ENCODE measurements around the gene ZBP1.

DNA sequence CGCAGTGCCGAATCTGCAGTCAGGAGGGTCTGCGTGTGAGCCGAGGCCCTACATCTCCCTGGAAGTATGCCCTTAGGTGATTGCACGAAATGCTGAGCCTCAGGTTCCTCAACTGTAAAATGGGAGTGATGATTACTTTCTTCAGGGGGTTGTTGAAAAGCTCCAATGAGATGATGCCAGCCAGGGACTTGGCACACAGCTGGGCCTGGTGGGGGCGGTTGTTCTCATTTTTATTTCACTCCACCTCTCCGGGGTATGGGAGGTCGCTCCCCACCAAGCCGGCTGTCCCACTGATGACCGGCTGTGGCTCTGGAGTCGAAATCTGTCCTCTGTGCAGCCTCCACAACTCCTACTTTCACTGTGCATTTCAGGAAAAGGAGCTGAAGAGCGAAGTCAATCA, 51.3 kb downstream of the ZBP1 start:
- TF ChIP-seq, protein P1, sequence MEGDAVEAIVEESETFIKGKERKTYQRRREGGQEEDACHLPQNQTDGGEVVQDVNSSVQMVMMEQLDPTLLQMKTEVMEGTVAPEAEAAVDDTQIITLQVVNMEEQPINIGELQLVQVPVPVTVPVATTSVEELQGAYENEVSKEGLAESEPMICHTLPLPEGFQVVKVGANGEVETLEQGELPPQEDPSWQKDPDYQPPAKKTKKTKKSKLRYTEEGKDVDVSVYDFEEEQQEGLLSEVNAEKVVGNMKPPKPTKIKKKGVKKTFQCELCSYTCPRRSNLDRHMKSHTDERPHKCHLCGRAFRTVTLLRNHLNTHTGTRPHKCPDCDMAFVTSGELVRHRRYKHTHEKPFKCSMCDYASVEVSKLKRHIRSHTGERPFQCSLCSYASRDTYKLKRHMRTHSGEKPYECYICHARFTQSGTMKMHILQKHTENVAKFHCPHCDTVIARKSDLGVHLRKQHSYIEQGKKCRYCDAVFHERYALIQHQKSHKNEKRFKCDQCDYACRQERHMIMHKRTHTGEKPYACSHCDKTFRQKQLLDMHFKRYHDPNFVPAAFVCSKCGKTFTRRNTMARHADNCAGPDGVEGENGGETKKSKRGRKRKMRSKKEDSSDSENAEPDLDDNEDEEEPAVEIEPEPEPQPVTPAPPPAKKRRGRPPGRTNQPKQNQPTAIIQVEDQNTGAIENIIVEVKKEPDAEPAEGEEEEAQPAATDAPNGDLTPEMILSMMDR (IDR thresholded peaks at IDR 0.05) = no peak
- TF ChIP-seq ZFX (IDR thresholded peaks at IDR 0.05; ENCODE audit: borderline replicate concordance) = no peak

Measured in 22Rv1 (cell line).